HG02943 (cell line): ENCODE measurements around the gene DOCK8.

Experiments
- ATAC-seq: cut with Tn5 transposase; IDR thresholded peaks from one replicate; pipeline ENCODE4 v1.9.1; 2021; ENCODE audit warnings: mild to moderate bottlenecking, low read depth, moderate library complexity; ENCODE audit not compliant: unreplicated experiment

Gene DOCK8

GRCh38 chr9:479971-480350, 265.3 kb downstream of the DOCK8 start:
- ATAC-seq = no peak

DNA sequence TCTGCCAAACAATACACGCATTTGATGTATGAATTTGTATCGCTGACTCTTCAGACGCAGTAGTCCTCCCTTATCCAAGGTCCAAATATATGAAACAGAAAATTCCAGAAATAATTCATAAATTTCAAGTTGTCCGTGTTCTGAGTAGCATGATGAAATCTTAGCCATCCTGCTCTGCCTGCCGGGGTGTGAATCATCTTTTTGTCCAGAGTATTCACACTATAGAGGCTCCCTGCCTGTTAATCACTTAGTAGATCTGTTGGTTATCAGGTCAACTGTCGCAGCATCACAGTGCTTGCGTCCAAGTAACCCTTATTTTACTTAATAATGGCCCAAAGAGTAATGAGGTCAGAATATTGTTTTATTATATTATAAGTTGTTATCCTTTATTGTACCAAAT, 268.1 kb downstream of the DOCK8 start:
- ATAC-seq = no peak

- no peak for ATAC-seq
These were observed 271.5 kb downstream of the DOCK8 start for GRCh38 chr9:486156-486555.

GRCh38 chr9:487429-487828, 272.8 kb downstream of the DOCK8 start:
- no peak for ATAC-seq

DNA sequence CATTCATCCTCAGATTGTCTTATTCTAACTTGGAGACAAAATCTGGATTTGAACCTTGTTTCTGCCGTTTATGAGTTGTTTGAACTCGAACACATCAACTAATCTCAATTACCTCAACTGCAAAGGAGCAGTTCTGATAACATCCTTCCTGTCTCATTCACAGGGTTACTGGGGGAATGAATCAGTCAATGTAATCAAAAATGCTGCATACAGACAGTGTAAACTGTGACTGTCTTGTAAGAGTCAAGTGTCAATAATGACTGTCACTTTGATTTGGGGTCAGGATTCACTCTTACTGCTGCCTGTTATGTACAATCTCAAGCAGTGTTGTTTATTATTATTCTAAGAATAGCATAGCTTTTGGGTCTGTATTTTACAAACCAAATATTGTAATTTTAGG, 273.8 kb downstream of the DOCK8 start:
- ATAC-seq = no peak

GRCh38 chr9:489198-490197, 274.8 kb downstream of the DOCK8 start:
- ATAC-seq = no peak

DNA sequence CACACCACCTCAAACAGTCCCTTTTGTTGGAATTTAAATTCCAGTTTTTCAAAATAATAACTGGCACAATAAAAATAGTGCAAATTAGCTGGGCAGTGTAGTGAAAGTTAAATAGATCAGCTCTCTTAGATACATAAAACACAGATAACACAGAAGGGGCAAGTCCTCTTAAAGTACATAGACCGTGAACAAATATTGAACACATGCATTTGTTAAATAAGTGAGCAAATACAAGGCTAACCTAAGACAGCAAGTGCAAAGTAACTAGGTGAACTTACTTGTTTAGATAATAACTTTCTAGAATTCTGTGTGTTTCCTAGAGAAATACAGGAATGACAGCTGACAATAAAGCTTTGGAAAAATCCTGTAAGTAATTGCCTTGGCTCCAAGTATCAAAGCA, 280.1 kb downstream of the DOCK8 start:
- ATAC-seq = no peak

- ATAC-seq = no peak
These were observed 281.1 kb downstream of the DOCK8 start for GRCh38 chr9:495739-496138.

- no peak for ATAC-seq
These were observed 288.7 kb downstream of the DOCK8 start for GRCh38 chr9:503326-503725.

- ATAC-seq = peak; percentile 81
These were observed 289.5 kb downstream of the DOCK8 start, which contains the start of gene KANK1 for GRCh38 chr9:503881-504852. Gene KANK1, plus strand, starts transcription at chr9:504695.

- peak; percentile 23 for ATAC-seq
These were observed 290.5 kb downstream of the DOCK8 start for GRCh38 chr9:504921-505740.

- ATAC-seq = no peak
These were observed 291.0 kb downstream of the DOCK8 start for GRCh38 chr9:505741-506059.

- no peak for ATAC-seq
These were observed 291.6 kb downstream of the DOCK8 start for GRCh38 chr9:506281-506680.

GRCh38 chr9:511861-512260, 297.2 kb downstream of the DOCK8 start:
- no peak for ATAC-seq

- ATAC-seq = no peak
These were observed 298.0 kb downstream of the DOCK8 start for GRCh38 chr9:512555-513272.
